ENCODE measurements around the gene LCN15. TPM values are rescaled to one million over a fixed set of nuclear protein-coding genes. Genes with fewer than 3 reads are reported as not detected.
"Not testable (repeated sequence)": the region's sequence is repeated elsewhere in the genome, so short reads cannot be mapped to it uniquely, and the experiment has no call there.

Gene LCN15
- total RNA-seq = 0.29 TPM in 1 of 2 replicates, not detected in the other

DNA sequence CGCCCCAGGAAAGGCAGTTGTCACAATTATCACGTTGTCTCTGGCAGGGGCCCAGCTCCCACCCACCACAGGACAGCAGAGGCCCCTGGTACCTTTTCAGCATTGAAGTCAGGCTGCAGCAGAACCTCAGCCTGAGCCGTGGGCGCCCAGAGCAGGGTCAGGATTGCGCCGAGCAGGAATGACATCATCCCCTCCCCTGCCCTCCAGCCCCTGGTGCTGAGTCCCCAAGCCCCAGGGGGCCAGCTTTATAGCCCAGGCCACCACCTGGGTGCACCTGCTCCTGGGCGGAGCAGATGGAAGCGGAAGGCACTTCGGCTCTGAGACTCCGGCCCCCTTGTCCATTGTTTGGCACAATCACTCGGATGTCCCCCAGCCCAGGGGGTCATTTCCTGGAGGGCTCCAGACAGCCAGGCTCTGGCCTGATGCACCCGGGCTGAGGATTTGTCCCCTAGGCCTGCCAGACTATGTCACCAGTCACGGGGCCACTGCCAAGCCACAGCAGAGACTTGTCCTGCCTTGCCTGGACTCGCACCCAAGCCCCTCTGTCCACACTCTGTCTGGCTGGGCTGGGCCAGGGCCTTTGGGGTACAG lies at the start of gene LCN15:
LCN15 (minus strand) TSS at position 218 of the 591 bp plus-strand sequence; CDS start at position 188, 30 bp downstream.
- no peak for DNase-seq (ENCODE audit: extremely low read depth, low read depth, low spot score)

GRCh38 chr9:136808806-136809158 lies 44.5 kb upstream of the LCN15 start:
- DNase-seq (ENCODE audit: extremely low read depth, low read depth, low spot score) = no peak

GRCh38 chr9:136808075-136808805 lies 43.9 kb upstream of the LCN15 start:
- DNase-seq (ENCODE audit: extremely low read depth, low read depth, low spot score) = no peak

DNA sequence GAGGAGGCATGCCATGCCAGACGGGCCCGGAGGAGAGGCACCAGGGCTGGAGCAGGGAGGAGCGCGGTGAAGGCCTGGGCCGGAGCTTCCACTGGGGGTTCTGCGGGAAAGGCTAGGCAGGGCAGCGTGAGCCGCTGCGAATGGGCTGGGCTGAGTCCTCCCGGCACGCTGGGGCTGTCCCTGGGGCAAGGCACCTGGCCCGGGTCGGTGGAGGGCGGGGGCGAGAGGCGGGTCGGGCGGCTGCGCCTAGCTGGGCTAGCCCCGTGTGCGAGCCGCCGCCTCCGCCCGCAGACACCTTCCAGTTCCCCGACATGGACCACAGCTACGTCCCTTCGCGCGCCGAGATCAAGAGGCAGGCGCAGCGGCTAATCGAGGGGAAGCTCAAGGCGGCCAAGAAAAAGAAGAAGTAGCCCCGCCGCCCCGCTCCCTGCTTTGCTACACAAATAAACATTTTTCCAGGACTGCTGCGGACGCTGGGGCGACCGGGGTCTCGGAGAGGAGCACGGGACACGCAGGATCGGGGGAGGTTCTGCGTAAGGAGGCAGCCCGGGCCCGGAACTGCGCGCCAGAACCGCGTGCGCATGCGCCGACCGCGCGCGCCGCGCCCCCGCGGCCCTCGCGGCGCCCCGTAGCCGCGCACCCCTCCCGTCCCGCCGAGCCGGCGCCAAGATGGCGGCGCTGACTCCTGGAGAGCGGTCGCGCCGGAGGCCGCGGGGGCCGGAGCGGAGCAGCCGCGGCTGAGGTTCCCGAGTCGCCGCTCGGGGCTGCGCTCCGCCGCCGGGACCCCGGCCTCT lies 43.2 kb upstream of the LCN15 start, which contains the start of gene RABL6:
RABL6 (plus strand) TSS at position 668 of the 794 bp plus-strand sequence. CDS start 249 bp downstream, outside the sequence.
- no peak for DNase-seq (ENCODE audit: extremely low read depth, low read depth, low spot score)

- no peak for DNase-seq (ENCODE audit: extremely low read depth, low read depth, low spot score)
Observed at GRCh38 chr9:136806631-136807201, 42.4 kb upstream of the LCN15 start.

- DNase-seq (ENCODE audit: extremely low read depth, low read depth, low spot score) = no peak
Observed at GRCh38 chr9:136806067-136806466, 41.7 kb upstream of the LCN15 start.

GRCh38 chr9:136805207-136805740 lies 41.0 kb upstream of the LCN15 start:
- DNase-seq (ENCODE audit: extremely low read depth, low read depth, low spot score) = no peak

- no peak for DNase-seq (ENCODE audit: extremely low read depth, low read depth, low spot score)
Observed at GRCh38 chr9:136804509-136805206, 40.3 kb upstream of the LCN15 start.

DNA sequence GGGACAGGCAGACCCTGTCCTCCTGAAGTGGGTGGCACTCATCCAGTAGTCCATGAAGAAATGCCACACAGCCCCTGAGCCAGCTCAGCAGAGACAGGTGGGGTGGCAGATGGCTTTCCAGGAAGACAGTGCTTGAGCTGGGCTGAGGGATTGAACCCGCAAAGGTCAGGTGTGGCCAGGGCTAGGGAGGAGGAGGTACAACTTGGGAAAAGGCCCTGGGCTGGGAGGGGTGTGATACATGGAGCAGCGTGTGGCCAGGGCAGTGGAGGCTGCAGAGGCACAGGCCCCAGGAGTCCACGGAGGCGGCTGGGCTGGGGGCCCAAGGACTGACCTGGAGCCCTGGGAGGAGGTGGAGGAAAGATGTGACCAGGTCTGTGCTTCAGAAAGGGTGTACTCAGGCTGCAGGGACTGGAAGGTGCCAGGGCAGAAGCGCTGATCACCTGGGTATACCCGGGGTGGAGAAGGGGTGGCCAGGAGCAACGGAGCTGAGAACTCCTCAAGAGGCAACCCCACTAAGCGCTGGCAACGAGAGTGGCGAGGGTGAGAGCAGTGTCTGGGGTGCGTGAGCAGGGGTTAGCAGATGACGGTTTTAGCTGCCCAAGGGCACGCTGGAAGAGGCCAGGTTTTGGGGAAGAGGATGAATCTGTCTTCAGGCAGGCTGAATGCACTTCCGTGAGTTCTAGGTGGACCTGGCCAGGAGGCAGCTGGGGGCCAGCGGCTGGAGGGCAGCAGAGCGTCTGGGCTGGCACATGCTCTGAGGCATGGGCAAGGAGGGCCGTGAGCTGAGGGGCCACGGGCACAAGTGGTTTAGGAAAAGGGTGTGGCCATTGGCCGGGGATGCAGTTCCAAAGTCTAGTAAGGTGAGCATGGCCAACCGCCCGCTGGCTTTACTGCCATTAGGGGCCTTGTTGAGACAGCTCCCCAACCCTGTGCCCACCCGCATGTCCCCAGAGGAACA lies 39.5 kb upstream of the LCN15 start:
- no peak for DNase-seq (ENCODE audit: extremely low read depth, low read depth, low spot score)

- DNase-seq (ENCODE audit: extremely low read depth, low read depth, low spot score) = not testable (repeated sequence)
Observed at GRCh38 chr9:136803009-136803550, 38.8 kb upstream of the LCN15 start.

- no peak for DNase-seq (ENCODE audit: extremely low read depth, low read depth, low spot score)
Observed at GRCh38 chr9:136802321-136802720, 38.0 kb upstream of the LCN15 start.

- no peak for DNase-seq (ENCODE audit: extremely low read depth, low read depth, low spot score)
Observed at GRCh38 chr9:136799854-136800657, 35.7 kb upstream of the LCN15 start.

GRCh38 chr9:136799079-136799853 lies 34.9 kb upstream of the LCN15 start:
- no peak for DNase-seq (ENCODE audit: extremely low read depth, low read depth, low spot score)

GRCh38 chr9:136798708-136799078 lies 34.4 kb upstream of the LCN15 start:
- no peak for DNase-seq (ENCODE audit: extremely low read depth, low read depth, low spot score)

- DNase-seq (ENCODE audit: extremely low read depth, low read depth, low spot score) = not testable (repeated sequence)
Observed at GRCh38 chr9:136796775-136797347, 32.5 kb upstream of the LCN15 start.

DNA sequence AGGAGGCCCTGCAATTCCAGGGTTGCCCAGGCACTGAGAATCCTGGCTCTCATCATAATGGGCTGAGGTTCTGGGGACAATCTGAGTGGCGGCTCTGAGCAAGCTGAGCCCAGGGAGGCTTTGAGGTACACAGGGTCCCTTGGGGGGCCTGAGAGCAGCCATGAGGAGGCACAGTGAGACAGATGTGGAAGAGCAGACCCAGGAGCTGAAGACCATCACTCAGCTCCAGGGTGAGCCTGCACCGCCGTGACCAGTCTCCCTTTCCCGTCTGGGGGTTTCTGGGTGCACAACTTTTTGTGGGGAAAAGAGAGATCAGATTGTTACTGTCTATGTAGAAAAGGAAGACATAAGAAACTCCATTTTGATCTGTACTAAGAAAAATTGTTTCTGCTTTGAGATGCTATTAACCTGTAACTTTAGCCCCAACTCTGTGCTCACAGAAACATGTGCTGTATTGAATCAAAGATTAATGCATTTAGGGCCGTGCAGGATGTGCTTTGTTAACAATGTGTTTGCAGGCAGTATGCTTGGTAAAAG lies 32.0 kb upstream of the LCN15 start, which contains the start of gene CCDC183:
CCDC183 (plus strand) TSS at position 101 of the 537 bp plus-strand sequence; CDS start at position 161, 60 bp downstream.
- no peak for DNase-seq (ENCODE audit: extremely low read depth, low read depth, low spot score)

- DNase-seq (ENCODE audit: extremely low read depth, low read depth, low spot score) = no peak
Observed at GRCh38 chr9:136795000-136795348, 30.7 kb upstream of the LCN15 start.

Measured in glomerular endothelial cell (primary cell).